ENCODE data around the gene SRPRB. TPM values are rescaled to one million over a fixed set of nuclear protein-coding genes. Genes with fewer than 3 reads are reported as not detected.
A peak's percentile ranks its signal among the peaks of the same experiment; 100 is the strongest.

Gene SRPRB
- total and polyA plus RNA-seq, 2 experiments from 2014 or later = 99.4 to 110 TPM

- H3K36me3 ChIP-seq (ENCODE audit: low read depth) = no peaks in the 10 kb centered on the region
- 29 to 37% methylated on average over 3 of the region's 3 CpGs for WGBS, 2 experiments (ENCODE audit: low coverage in 1 of 2, low lambda C conversion rate in 2 of 2, missing lambda C conversion rate in 2 of 2)
- no peaks in the 10 kb centered on the region for H3K9me3 ChIP-seq (ENCODE audit: low read depth)
- no peak overlapping the region for H3K4me3 ChIP-seq
- in situ Hi-C loops (cut with MboI) = no loop called here
- H3F3A ChIP-seq (ENCODE audit: insufficient read depth) = no peaks in the 10 kb centered on the region
- H3K9me2 ChIP-seq (ENCODE audit: insufficient read depth) = no peaks in the 10 kb centered on the region
- no peak overlapping the region for H3K4me2 ChIP-seq (ENCODE audit: unreplicated experiment)
- H3K27me3 ChIP-seq (replicated peaks; ENCODE audit: insufficient read depth) = 0 out of 2 replicates have a peak, but pooled peaks cover 15% of the 10 kb centered on the region
- no peaks in the 10 kb centered on the region for H4K20me1 ChIP-seq (ENCODE audit: insufficient read depth)
- H3K9ac ChIP-seq = no peak overlapping the region
- TF ChIP-seq EZH2 (IDR thresholded peaks at IDR 0.05; ENCODE audit: insufficient read depth, poor library complexity, severe bottlenecking) (no peak), EZH2phosphoT487 (IDR thresholded peaks at IDR 0.05; ENCODE audit: insufficient read depth, low read depth) (no peak)
- DNase-seq = no peak
- no peak overlapping the region for H3K27ac ChIP-seq
- no peaks in the 10 kb centered on the region for H3K79me2 ChIP-seq (ENCODE audit: insufficient read depth)
- no peak overlapping the region for H2AFZ ChIP-seq
- no peaks in the 10 kb centered on the region for H3K4me1 ChIP-seq (ENCODE audit: insufficient read depth)
Observed at GRCh38 chr3:133797396-133798105, 8.1 kb upstream of the SRPRB start.

GRCh38 chr3:133799794-133800585 is 5.6 kb upstream of the SRPRB start:
- in situ Hi-C loops (cut with MboI) = loop anchor here (25.0 kb wide), 1 partner anchor 338 kb away; no protein-coding TSS in a partner anchor
- H3K4me2 ChIP-seq (ENCODE audit: unreplicated experiment) = no peak overlapping the region
- H3K27me3 ChIP-seq (replicated peaks; ENCODE audit: insufficient read depth) = 0 out of 2 replicates have a peak, but pooled peaks cover 15% of the 10 kb centered on the region
- H3K27ac ChIP-seq = no peak overlapping the region
- H3K9me3 ChIP-seq (ENCODE audit: low read depth) = no peaks in the 10 kb centered on the region
- no peaks in the 10 kb centered on the region for H3F3A ChIP-seq (ENCODE audit: insufficient read depth)
- H3K4me3 ChIP-seq = no peak overlapping the region
- no peak overlapping the region for H2AFZ ChIP-seq
- DNase-seq = peak; percentile 57
- no peaks in the 10 kb centered on the region for H3K9me2 ChIP-seq (ENCODE audit: insufficient read depth)
- no peaks in the 10 kb centered on the region for H3K79me2 ChIP-seq (ENCODE audit: insufficient read depth)
- WGBS, 2 experiments (ENCODE audit: low coverage in 1 of 2, low lambda C conversion rate in 2 of 2, missing lambda C conversion rate in 2 of 2) = 51 to 55% methylated on average over 7 of the region's 7 CpGs
- H3K9ac ChIP-seq = no peak overlapping the region
- TF ChIP-seq EZH2 (IDR thresholded peaks at IDR 0.05; ENCODE audit: insufficient read depth, poor library complexity, severe bottlenecking) = no peak
- TF ChIP-seq EZH2phosphoT487 (IDR thresholded peaks at IDR 0.05; ENCODE audit: insufficient read depth, low read depth) = no peak
- H3K4me1 ChIP-seq (ENCODE audit: insufficient read depth) = no peaks in the 10 kb centered on the region
- no peaks in the 10 kb centered on the region for H3K36me3 ChIP-seq (ENCODE audit: low read depth)
- H4K20me1 ChIP-seq (ENCODE audit: insufficient read depth) = no peaks in the 10 kb centered on the region

GRCh38 chr3:133803469-133803868 is 2.1 kb upstream of the SRPRB start:
- H3K27ac ChIP-seq = no peak overlapping the region
- no peak overlapping the region for H3K9ac ChIP-seq
- no peak for TF ChIP-seq EZH2 (IDR thresholded peaks at IDR 0.05; ENCODE audit: insufficient read depth, poor library complexity, severe bottlenecking)
- no peak for TF ChIP-seq EZH2phosphoT487 (IDR thresholded peaks at IDR 0.05; ENCODE audit: insufficient read depth, low read depth)
- peaks cover 28% of the 10 kb centered on the region for H3K79me2 ChIP-seq (ENCODE audit: insufficient read depth)
- no peak for DNase-seq
- H3K4me3 ChIP-seq = no peak overlapping the region
- no peak overlapping the region for H2AFZ ChIP-seq
- no peaks in the 10 kb centered on the region for H3F3A ChIP-seq (ENCODE audit: insufficient read depth)
- H3K4me2 ChIP-seq (ENCODE audit: unreplicated experiment) = no peak overlapping the region
- H3K9me3 ChIP-seq (ENCODE audit: low read depth) = no peaks in the 10 kb centered on the region
- peaks cover 12% of the 10 kb centered on the region for H3K36me3 ChIP-seq (ENCODE audit: low read depth)
- peaks cover 12% of the 10 kb centered on the region; the same call in 1 of the 2 replicates for H3K4me1 ChIP-seq (ENCODE audit: insufficient read depth)
- no peaks in the 10 kb centered on the region for H3K9me2 ChIP-seq (ENCODE audit: insufficient read depth)
- in situ Hi-C loops (cut with MboI) = loop anchor here (25.0 kb wide), 1 partner anchor 341 kb away; no protein-coding TSS in a partner anchor
- WGBS, 2 experiments (ENCODE audit: low coverage in 1 of 2, low lambda C conversion rate in 2 of 2, missing lambda C conversion rate in 2 of 2) = 78 to 81% methylated on average over 5 of the region's 5 CpGs
- 0 out of 2 replicates have a peak, but pooled peaks cover 6% of the 10 kb centered on the region for H3K27me3 ChIP-seq (replicated peaks; ENCODE audit: insufficient read depth)
- no peaks in the 10 kb centered on the region; the same call in 1 of the 2 replicates for H4K20me1 ChIP-seq (ENCODE audit: insufficient read depth)

DNA sequence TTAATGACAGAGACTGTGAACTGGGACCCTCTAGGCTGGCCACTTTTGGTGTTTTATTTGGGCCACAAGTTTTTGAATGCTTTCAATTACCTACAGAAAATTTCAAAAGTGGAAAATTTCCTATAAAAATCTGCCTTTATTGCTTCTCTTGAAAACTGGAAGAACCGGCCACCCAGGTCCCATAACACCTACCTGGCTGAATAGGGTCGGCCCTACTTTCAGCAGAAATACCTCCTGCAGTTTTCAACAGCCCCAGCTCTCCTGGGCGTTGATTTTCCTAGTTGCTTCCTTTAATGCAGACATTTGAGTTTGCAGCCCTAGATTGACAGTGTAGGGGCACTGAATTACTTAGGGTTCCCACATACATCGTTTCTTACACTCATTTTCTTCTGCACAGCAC is 719 bp upstream of the SRPRB start:
- Histone ChIP-seq H3K9ac (no peak overlapping the region), H3K4me2 (ENCODE audit: unreplicated experiment) (peak overlapping the region; percentile 90)

More for the DNA sequence above, 719 bp upstream of the SRPRB start:
- no peaks in the 10 kb centered on the region for H3F3A ChIP-seq (ENCODE audit: insufficient read depth)
- no peak overlapping the region for H3K4me3 ChIP-seq
- no peaks in the 10 kb centered on the region for H3K27me3 ChIP-seq (replicated peaks; ENCODE audit: insufficient read depth)
- H4K20me1 ChIP-seq (ENCODE audit: insufficient read depth) = no peaks in the 10 kb centered on the region; the same call in 1 of the 2 replicates
- peaks cover 12% of the 10 kb centered on the region; the same call in 1 of the 2 replicates for H3K4me1 ChIP-seq (ENCODE audit: insufficient read depth)
- no peaks in the 10 kb centered on the region for H3K9me2 ChIP-seq (ENCODE audit: insufficient read depth)
- no peak overlapping the region for H3K27ac ChIP-seq
- peak overlapping the region; percentile 90 for H2AFZ ChIP-seq
- no peaks in the 10 kb centered on the region for H3K9me3 ChIP-seq (ENCODE audit: low read depth)
- 59 to 64% methylated on average over 4 of the region's 4 CpGs for WGBS, 2 experiments (ENCODE audit: low coverage in 1 of 2, low lambda C conversion rate in 2 of 2, missing lambda C conversion rate in 2 of 2)
- peaks cover 40% of the 10 kb centered on the region for H3K79me2 ChIP-seq (ENCODE audit: insufficient read depth)
- TF ChIP-seq EZH2 (IDR thresholded peaks at IDR 0.05; ENCODE audit: insufficient read depth, poor library complexity, severe bottlenecking) (no peak), EZH2phosphoT487 (IDR thresholded peaks at IDR 0.05; ENCODE audit: insufficient read depth, low read depth) (no peak)
- peaks cover 22% of the 10 kb centered on the region for H3K36me3 ChIP-seq (ENCODE audit: low read depth)
- in situ Hi-C loops (cut with MboI) = loop anchor here (25.0 kb wide), 1 partner anchor 343 kb away; no protein-coding TSS in a partner anchor
- no peak for DNase-seq
